ENCODE data around the gene TEX51.

Gene TEX51

DNA sequence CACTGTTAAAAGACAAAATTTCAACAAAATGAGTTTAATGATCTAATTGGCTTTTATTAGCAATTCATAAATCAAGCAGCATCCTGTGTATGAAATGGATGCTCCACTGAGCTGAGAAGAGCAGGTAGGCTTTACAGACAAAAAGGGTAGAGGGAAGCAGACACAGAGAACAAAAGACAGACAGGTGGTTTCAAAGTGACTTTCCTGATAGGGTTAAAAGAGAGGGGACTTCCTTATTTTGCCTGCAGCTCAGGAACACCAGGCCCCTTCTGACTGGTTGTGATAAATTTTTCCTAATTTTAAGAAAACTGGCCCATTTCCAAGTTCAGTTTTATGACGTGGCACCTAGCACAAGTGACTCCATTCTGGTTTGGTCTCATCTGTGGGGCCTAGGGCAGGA is 11.9 kb downstream of the TEX51 start (continued):
- TF ChIP-seq ZNF701 (tag by site-specific recombination; IDR thresholded peaks at IDR 0.05) (no peak), ZNF24 (tag by site-specific recombination; IDR thresholded peaks at IDR 0.05) (no peak), ZNF792 (tag by site-specific recombination; IDR thresholded peaks at IDR 0.05) (no peak), ZNF19 (tag by site-specific recombination; IDR thresholded peaks at IDR 0.05; ENCODE audit: low read depth) (no peak), ZNF555 (tag by site-specific recombination; conservative IDR thresholded peaks at IDR 0.05) (no peak), KLF7 (tag by site-specific recombination; IDR thresholded peaks at IDR 0.05; ENCODE audit: borderline replicate concordance) (no peak), ZNF664 (tag by site-specific recombination; IDR thresholded peaks at IDR 0.05) (no peak), ZNF350 (tag by site-specific recombination; IDR thresholded peaks at IDR 0.05) (no peak), HOXD13 (CRISPR knock-in tag; IDR thresholded peaks at IDR 0.05; ENCODE audit: borderline replicate concordance) (no peak), ZNF791 (tag by site-specific recombination; IDR thresholded peaks at IDR 0.05) (no peak)
- TF ChIP-seq, protein P1, sequence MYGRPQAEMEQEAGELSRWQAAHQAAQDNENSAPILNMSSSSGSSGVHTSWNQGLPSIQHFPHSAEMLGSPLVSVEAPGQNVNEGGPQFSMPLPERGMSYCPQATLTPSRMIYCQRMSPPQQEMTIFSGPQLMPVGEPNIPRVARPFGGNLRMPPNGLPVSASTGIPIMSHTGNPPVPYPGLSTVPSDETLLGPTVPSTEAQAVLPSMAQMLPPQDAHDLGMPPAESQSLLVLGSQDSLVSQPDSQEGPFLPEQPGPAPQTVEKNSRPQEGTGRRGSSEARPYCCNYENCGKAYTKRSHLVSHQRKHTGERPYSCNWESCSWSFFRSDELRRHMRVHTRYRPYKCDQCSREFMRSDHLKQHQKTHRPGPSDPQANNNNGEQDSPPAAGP (tag by site-specific recombination; IDR thresholded peaks at IDR 0.05) = no peak
- TF ChIP-seq, protein P2, sequence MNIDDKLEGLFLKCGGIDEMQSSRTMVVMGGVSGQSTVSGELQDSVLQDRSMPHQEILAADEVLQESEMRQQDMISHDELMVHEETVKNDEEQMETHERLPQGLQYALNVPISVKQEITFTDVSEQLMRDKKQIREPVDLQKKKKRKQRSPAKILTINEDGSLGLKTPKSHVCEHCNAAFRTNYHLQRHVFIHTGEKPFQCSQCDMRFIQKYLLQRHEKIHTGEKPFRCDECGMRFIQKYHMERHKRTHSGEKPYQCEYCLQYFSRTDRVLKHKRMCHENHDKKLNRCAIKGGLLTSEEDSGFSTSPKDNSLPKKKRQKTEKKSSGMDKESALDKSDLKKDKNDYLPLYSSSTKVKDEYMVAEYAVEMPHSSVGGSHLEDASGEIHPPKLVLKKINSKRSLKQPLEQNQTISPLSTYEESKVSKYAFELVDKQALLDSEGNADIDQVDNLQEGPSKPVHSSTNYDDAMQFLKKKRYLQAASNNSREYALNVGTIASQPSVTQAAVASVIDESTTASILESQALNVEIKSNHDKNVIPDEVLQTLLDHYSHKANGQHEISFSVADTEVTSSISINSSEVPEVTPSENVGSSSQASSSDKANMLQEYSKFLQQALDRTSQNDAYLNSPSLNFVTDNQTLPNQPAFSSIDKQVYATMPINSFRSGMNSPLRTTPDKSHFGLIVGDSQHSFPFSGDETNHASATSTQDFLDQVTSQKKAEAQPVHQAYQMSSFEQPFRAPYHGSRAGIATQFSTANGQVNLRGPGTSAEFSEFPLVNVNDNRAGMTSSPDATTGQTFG (tag by site-specific recombination; IDR thresholded peaks at IDR 0.05; ENCODE audit: borderline replicate concordance) = no peak
- TF ChIP-seq, protein P3, sequence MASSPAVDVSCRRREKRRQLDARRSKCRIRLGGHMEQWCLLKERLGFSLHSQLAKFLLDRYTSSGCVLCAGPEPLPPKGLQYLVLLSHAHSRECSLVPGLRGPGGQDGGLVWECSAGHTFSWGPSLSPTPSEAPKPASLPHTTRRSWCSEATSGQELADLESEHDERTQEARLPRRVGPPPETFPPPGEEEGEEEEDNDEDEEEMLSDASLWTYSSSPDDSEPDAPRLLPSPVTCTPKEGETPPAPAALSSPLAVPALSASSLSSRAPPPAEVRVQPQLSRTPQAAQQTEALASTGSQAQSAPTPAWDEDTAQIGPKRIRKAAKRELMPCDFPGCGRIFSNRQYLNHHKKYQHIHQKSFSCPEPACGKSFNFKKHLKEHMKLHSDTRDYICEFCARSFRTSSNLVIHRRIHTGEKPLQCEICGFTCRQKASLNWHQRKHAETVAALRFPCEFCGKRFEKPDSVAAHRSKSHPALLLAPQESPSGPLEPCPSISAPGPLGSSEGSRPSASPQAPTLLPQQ (tag by site-specific recombination; IDR thresholded peaks at IDR 0.05) = no peak

DNA sequence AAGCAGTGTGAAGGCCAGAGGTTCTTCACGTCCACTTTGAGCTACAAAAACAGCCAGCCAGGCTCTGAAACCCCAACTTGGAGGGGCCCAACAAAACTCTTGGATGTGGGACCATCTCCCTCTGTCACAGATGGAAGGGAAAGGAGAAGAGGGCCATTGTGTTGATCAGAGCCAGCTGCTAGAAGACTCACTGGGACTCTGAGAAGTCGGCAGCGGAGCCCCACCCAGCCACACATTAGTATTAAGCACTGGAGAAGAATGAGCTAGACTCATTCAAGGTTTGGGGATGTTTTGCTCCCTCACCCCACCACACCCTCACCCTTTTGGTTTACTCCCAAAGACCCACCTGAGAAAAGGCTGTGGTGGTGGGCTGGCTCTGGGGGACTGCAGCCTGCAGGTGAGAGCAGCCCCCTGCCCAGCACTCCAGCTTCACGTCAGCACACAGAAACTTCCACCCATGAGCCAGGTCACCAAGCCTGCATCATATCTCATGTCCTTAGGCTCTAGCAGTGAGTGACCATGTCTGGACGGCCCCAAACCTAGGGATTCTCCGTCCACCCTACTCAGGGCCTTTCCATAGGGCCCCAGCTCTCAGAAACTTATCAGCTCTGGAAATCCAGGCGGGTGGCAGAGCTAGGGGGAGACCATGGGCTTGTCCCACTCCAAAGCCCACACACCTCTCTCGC is 12.6 kb downstream of the TEX51 start:
- no peaks in the 10 kb centered on the region for H3K4me1 ChIP-seq (ENCODE audit: control insufficient read depth, insufficient read depth, low read length)
- H3K9me3 ChIP-seq (ENCODE audit: control insufficient read depth, insufficient read depth, low read depth, low read length) = no peaks in the 10 kb centered on the region
- ChIA-PET POLR2A (no interaction called here), CTCF (interaction anchor here (0.7 to 1.2 kb wide), 2 partner anchors 26 to 430 kb away, joined by 3 read pairs; no protein-coding TSS in a partner anchor)
- H3K27ac ChIP-seq (ENCODE audit: extremely low read depth, low read depth, low read length) = no peak overlapping the region
- H3K36me3 ChIP-seq (ENCODE audit: control insufficient read depth in 2 of 2, insufficient read depth in 1 of 2, low read length in 2 of 2) = no peaks in the 10 kb centered on the region
- TF ChIP-seq ZNF155 (tag by site-specific recombination; IDR thresholded peaks at IDR 0.05) = no peak
- TF ChIP-seq, protein P4, sequence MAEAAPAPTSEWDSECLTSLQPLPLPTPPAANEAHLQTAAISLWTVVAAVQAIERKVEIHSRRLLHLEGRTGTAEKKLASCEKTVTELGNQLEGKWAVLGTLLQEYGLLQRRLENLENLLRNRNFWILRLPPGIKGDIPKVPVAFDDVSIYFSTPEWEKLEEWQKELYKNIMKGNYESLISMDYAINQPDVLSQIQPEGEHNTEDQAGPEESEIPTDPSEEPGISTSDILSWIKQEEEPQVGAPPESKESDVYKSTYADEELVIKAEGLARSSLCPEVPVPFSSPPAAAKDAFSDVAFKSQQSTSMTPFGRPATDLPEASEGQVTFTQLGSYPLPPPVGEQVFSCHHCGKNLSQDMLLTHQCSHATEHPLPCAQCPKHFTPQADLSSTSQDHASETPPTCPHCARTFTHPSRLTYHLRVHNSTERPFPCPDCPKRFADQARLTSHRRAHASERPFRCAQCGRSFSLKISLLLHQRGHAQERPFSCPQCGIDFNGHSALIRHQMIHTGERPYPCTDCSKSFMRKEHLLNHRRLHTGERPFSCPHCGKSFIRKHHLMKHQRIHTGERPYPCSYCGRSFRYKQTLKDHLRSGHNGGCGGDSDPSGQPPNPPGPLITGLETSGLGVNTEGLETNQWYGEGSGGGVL (tag by site-specific recombination; IDR thresholded peaks at IDR 0.05) = no peak
- no peak for TF ChIP-seq ZNF302 (tag by site-specific recombination; IDR thresholded peaks at IDR 0.05; ENCODE audit: low read depth)
- no peak for TF ChIP-seq ZNF146 (tag by site-specific recombination; IDR thresholded peaks at IDR 0.05)
- TF ChIP-seq ZNF48 (tag by site-specific recombination; IDR thresholded peaks at IDR 0.05) = no peak
- no peak for TF ChIP-seq ZNF660 (tag by site-specific recombination; IDR thresholded peaks at IDR 0.05)
- no peak for TF ChIP-seq SP2 (tag by site-specific recombination; IDR thresholded peaks at IDR 0.05)
- no peak for TF ChIP-seq ZFP37 (tag by site-specific recombination; IDR thresholded peaks at IDR 0.05)
- TF ChIP-seq ZNF138 (tag by site-specific recombination; IDR thresholded peaks at IDR 0.05; ENCODE audit: borderline replicate concordance) = no peak
- no peak for TF ChIP-seq ZFHX2 (tag by site-specific recombination; conservative IDR thresholded peaks at IDR 0.05)
- TF ChIP-seq ZNF157 (tag by site-specific recombination; IDR thresholded peaks at IDR 0.05) = no peak
- TF ChIP-seq, protein P5, sequence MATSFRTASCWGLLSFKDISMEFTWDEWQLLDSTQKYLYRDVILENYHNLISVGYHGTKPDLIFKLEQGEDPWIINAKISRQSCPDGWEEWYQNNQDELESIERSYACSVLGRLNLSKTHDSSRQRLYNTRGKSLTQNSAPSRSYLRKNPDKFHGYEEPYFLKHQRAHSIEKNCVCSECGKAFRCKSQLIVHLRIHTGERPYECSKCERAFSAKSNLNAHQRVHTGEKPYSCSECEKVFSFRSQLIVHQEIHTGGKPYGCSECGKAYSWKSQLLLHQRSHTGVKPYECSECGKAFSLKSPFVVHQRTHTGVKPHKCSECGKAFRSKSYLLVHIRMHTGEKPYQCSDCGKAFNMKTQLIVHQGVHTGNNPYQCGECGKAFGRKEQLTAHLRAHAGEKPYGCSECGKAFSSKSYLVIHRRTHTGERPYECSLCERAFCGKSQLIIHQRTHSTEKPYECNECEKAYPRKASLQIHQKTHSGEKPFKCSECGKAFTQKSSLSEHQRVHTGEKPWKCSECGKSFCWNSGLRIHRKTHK (tag by site-specific recombination; IDR thresholded peaks at IDR 0.05) = no peak
- TF ChIP-seq ZFP3 (tag by site-specific recombination; IDR thresholded peaks at IDR 0.05; ENCODE audit: low read depth) = no peak
- H3K4me3 ChIP-seq (ENCODE audit: low read depth, low read length) = no peak overlapping the region

Measured in HEK293 (cell line).